ENCODE results near the gene FH. TPM values are rescaled to one million over a fixed set of nuclear protein-coding genes. Genes with fewer than 3 reads are reported as not detected.

The FH gene
- polyA plus RNA-seq, 1 donor = 68.7 TPM

- DNase-seq (ENCODE audit: low read depth) = no peak
Observed at GRCh38 chr1:241521718-241522117, 2.2 kb upstream of the FH start.

- DNase-seq (ENCODE audit: low read depth) = no peak
Observed at GRCh38 chr1:241520080-241520465, 518 bp upstream of the FH start.

GRCh38 chr1:241518476-241519307 is 863 bp downstream of the FH start:
- DNase-seq (ENCODE audit: low read depth) = no peak

- DNase-seq (ENCODE audit: low read depth) = no peak
Observed at GRCh38 chr1:241513378-241513777, 6.2 kb downstream of the FH start.

- no peak for DNase-seq (ENCODE audit: low read depth)
Observed at GRCh38 chr1:241507189-241507863, 12.2 kb downstream of the FH start.

GRCh38 chr1:241503444-241503843 is 16.1 kb downstream of the FH start:
- no peak for DNase-seq (ENCODE audit: low read depth)

- DNase-seq (ENCODE audit: low read depth) = no peak
Observed at GRCh38 chr1:241499910-241500309, 19.6 kb downstream of the FH start.

GRCh38 chr1:241495741-241496140 is 23.8 kb downstream of the FH start:
- no peak for DNase-seq (ENCODE audit: low read depth)

- DNase-seq (ENCODE audit: low read depth) = no peak
Observed at GRCh38 chr1:241488739-241489138, 30.8 kb downstream of the FH start.

- DNase-seq (ENCODE audit: low read depth) = no peak
Observed at GRCh38 chr1:241485554-241485992, 34.0 kb downstream of the FH start.

- no peak for DNase-seq (ENCODE audit: low read depth)
Observed at GRCh38 chr1:241485145-241485544, 34.4 kb downstream of the FH start.

- no peak for DNase-seq (ENCODE audit: low read depth)
Observed at GRCh38 chr1:241482761-241483250, 36.7 kb downstream of the FH start.

- no peak for DNase-seq (ENCODE audit: low read depth)
Observed at GRCh38 chr1:241479294-241479693, 40.3 kb downstream of the FH start.

GRCh38 chr1:241475671-241476070 is 43.9 kb downstream of the FH start:
- DNase-seq (ENCODE audit: low read depth) = no peak

- DNase-seq (ENCODE audit: low read depth) = no peak
Observed at GRCh38 chr1:241473026-241473425, 46.5 kb downstream of the FH start.

GRCh38 chr1:241470908-241471590 is 48.5 kb downstream of the FH start:
- no peak for DNase-seq (ENCODE audit: low read depth)

- no peak for DNase-seq (ENCODE audit: low read depth)
Observed at GRCh38 chr1:241470361-241470760, 49.2 kb downstream of the FH start.

- no peak for DNase-seq (ENCODE audit: low read depth)
Observed at GRCh38 chr1:241465673-241466072, 53.9 kb downstream of the FH start.

GRCh38 chr1:241464985-241465384 is 54.6 kb downstream of the FH start:
- no peak for DNase-seq (ENCODE audit: low read depth)

GRCh38 chr1:241462391-241462790 is 57.2 kb downstream of the FH start:
- no peak for DNase-seq (ENCODE audit: low read depth)

GRCh38 chr1:241460098-241460873 is 59.3 kb downstream of the FH start:
- no peak for DNase-seq (ENCODE audit: low read depth)
